HG03196 (cell line): Measurements from ENCODE around the gene ENTPD2.

Experiments
- ATAC-seq: cut with Tn5 transposase; IDR thresholded peaks from one replicate; pipeline ENCODE4 v1.9.1; 2021; ENCODE audit not compliant: unreplicated experiment

ENTPD2 gene

DNA sequence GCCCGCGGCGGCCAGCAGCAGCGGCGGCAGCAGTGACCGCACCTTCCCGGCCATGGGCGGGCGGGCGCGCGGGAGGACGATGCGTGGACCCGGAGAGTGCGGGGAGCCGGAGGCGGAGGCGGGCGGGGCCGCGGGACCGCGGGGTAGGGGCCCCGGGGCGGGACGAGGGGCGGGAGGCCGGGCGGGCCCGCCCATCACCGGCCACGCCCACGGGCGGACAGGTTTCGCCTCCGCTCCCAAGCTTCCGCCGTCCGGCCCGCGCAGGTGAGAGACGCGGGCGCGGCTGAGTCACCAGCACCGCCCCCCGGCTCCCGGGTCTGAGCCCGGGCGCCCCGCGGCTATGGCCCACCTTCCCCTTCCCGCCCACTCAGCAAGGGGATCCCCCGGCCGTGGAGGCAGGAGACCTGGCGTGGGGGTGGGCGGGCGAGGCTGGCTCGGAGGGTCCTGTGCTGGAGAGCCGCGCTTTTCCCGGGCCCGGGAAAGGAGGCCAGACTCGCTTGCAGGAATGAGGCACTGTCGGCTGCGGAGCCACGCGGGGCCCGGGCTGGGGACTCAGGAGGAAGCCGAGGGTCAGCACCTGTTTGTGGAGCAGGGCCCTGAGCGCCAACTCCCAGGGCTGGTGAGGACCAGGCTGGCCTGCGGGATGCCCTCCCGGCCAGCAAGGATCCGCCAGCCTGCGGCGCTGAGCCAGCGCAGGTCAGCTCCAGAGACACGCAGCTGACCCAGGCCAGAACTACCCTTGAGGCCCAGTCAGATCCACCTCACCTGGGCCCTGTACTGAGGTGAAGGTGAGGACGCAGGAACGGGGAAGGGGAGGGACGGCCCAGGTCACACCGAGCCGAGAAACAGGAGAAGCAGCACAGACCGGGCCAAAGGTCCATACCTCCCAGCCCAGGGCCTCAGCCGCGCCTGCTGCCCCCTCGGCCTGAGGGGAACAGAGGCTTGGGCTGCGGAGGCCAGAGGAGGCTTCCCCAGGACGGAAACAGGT lies at the start of gene ENTPD2:
Gene ENTPD2 (minus strand): TSS at position 118 of the 988 bp plus-strand sequence. CDS start 64 bp downstream, at position 54.
- no peak for ATAC-seq

DNA sequence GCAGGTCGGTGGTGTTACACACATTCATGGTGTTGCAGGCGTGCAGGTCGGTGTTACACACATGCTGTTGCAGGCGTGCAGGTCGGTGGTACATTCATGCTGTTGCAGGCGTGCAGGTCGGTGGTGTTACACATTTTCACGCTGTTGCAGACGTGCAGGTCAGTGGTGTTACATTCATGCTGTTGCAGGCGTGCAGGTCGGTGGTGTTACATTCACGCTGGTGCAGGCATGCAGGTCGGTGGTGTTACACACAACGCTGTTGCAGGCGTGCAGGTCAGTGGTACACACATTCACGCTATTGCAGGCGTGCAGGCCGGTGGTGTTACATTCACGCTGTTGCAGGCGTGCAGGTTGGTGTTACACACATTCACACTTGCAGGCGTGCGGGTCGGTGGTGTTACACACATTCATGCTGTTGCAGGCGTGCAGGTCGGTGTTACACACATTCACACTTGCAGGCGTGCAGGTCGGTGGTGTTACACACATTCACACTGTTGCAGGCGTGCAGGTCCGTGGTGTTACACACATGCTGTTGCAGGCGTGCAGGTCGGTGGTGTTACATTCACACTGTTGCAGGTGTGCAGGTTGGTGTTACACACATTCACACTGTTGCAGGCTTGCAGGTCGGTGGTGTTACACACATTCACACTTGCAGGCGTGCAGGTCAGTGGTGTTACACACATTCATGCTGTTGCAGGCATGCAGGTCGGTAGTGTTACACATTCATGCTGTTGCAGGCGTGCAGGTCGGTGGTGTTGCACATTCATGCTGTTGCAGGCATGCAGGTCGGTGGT lies 49.5 kb upstream of the ENTPD2 start:
- ATAC-seq, result no peak

DNA sequence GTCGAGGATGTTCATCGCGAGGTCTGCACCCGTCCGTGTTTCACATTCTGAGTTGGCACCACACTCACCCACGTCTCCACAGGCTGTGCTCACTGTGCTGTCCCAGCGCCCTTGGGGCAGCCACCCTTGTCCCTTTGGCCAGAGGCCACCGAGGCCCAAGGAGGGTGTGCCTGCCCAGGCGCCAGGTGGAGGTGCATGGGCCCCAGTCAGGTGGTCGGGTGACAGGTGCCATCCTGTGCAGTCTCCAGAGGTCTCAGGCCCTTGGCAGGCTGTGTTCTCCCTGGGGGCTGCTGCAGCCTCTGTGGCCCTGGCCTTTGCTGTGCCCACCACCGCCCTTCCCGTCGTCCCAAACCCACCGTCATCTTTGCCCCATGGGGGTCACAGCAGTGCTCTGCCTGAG lies 45.4 kb upstream of the ENTPD2 start:
- no peak for ATAC-seq

GRCh38 chr9:137097761-137098462 lies 44.1 kb upstream of the ENTPD2 start:
- no peak for ATAC-seq

DNA sequence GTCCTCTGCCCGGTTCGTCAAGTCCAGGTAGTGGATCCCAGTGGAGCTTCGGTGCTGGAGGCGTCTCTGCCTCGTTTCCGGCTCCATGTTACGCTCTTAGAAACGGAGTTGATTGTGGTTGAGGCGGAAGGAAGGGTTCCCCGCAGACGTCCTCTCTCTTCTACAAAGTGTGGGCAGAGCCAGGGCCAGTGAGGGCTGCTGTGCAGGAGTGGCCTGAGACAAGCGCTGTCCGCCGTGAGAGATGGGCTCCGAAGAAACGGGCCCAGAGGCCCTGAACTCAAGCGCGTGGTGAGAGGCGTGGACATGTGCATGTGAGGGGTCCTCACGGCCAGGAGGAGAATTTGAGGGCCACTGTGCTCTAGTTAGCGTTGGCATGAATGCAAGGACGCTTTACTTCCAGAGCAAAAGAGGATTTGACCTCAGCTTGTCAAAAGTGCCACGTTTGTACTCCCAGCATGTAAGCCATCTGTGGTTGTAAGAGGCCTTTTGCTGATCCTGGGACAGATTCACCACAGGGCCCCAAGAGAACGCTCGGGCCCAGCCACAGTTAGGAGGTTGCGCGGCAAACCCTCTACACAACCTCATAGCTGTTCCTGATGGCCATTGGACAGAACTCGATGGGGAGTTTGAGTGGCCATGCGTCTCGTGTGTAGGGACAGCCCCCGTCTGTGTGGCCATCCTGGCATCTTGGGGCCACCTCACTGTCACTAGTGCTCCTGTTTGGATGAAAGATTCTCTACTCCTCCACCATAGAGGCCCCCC lies 43.1 kb upstream of the ENTPD2 start:
- ATAC-seq, result no peak

DNA sequence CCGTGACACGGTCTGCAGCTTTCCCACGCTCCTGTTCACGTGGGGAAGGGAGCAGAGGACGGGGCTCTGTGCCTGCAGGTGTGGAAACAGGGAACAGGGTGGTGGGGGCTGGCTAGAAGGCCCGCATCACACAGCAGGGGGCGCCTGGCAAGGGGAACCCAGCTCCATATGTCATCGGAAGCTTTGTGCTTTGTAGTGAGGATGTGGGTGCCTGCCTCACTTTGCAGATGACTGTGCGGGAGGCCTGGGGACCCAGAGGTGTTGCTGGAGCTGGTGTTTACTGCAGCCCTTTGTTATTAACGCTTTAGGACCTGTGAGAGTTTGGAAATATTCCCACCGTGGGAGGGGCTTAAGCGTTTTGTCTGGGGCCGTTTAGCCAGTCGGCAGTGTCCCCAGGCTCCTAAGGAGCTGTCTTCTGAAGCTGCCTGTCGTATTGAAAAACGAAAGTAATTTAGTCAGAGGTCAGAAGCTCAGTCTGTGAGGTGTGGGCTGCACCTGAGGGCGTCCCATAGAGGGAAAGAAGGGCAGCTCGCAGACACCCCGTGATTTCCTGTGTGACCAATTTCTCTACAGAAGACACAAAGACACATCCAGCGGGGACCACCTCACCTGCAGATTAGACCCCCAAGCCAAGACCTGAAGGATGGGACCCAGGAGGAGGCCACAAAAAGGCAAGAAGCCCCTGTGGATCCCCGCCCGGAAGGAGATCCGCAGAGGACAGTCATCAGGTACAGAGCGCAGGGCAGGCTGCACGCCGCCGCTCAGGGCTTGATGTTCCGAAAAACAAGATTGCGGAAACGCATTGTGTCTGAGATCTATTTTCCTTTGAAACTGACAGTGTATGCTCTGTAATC lies 42.0 kb upstream of the ENTPD2 start:
- peak; percentile 79 for ATAC-seq

- ATAC-seq, result no peak
Observed at GRCh38 chr9:137089232-137089947, 35.5 kb upstream of the ENTPD2 start.

DNA sequence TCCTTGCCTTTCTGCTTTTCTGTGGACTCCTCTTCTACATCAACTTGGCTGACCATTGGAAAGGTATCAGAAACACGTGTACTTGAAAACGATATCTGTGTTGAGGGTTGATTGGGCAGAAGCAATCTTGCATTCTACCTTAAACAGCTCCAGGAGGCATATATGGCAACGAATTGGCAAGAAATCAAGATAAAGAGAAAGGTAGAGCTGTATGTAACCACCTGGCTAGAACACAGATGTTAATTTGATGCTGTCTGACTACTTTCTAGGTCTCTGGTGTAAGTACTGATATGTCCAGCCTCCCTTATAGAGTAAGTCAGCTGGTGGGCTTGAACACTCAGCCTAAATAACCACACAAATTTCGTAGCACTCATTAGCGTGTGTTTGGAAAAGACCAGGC lies 34.3 kb upstream of the ENTPD2 start:
- ATAC-seq, result no peak

DNA sequence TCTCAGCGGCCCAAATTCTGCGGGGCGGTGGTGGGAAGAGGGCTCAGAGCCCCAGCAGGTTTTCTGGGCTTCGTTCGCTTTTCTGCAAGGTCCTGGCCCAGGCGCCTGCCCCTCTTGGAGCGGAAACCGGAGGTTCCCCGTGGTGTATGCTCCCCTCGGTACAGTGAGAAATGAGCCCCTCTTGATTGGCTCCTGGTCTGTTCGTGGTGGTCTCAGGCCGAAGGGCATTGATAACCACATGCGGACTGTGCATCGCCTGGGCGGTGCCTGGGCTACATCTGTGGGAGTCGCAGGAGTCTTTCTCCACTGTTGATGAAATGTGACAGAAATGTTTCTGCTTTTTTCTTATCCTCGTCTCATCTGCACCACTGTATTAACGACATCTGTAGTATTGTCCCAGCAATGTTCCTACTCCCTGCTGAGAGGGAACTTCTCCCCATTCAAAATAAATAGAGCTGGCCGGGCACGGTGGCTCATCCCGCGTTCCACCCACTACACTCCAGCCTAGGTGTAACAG lies 33.6 kb upstream of the ENTPD2 start:
- peak; percentile 0 for ATAC-seq

DNA sequence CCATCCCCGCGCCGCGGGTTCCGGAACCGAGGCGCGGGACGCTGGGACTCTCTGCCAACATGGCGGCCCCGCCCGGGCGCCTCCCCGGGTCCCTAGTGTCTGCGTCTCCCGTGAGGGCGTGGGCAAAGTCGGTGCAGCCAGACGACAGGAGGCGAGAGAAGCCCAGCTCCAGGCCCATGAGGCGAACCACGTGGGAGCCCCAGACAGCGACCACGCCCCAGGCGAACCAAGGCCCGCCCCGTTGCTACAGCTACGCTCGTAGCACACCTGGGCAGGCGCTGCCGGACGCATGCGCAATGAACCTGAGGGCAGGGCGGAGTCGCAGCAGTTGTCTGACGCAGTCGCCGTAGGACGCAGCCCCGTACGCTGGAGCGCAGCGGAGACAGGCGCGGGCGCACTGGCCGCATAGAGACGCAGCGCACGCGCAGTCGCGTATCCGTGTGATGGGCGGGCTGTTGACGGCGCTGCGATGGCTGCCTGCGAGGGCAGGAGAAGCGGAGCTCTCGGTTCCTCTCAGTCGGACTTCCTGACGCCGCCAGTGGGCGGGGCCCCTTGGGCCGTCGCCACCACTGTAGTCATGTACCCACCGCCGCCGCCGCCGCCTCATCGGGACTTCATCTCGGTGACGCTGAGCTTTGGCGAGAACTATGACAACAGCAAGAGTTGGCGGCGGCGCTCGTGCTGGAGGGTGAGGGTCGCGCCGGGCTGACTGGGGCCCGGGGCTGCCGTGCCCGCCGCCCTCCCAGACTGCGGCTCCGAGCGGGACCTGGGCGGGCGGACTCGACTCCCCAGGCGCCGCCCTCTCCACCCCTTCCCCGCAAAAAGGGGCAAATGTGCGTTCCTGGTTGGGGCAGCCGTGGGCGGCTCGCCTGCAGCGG lies 32.9 kb upstream of the ENTPD2 start, which contains the start of gene MAN1B1:
Gene MAN1B1 (plus strand): TSS at position 455 of the 878 bp plus-strand sequence. CDS start 15 bp downstream, at position 470.
- ATAC-seq, result peak; percentile 71

DNA sequence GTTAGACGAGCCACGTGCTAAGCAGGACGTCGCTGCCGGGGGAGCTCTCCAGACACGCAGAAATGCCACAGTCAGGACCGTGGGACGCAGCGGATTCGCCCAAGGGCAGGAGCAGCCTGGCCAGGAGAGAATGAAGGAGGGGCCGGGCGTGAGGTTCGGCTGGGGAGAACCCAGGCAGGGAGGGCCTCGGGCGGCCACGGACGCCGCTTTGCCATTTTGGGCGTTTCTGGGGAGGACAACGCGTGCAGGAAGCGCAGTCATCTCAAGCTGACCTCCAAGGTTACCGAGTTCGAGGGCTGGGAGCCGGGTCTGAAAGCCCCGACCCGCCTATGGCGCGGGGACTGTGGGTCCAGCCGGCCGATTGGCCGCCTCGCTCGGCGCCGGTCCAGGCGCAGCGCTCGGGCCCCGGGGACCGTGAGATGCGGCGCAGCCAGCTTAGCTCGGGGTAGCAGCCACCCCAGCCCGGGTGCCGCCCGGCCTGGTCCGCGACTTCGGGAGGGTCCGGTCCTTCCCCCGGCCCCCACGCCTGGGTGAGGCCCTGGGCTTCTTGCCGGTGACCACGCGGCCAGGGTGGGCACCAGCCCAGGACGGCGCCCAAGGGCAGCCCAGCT lies 32.2 kb upstream of the ENTPD2 start:
- peak; percentile 6 for ATAC-seq

GRCh38 chr9:137084526-137084925 lies 30.7 kb upstream of the ENTPD2 start:
- ATAC-seq, result no peak

GRCh38 chr9:137083394-137084004 lies 29.6 kb upstream of the ENTPD2 start:
- ATAC-seq, result no peak

DNA sequence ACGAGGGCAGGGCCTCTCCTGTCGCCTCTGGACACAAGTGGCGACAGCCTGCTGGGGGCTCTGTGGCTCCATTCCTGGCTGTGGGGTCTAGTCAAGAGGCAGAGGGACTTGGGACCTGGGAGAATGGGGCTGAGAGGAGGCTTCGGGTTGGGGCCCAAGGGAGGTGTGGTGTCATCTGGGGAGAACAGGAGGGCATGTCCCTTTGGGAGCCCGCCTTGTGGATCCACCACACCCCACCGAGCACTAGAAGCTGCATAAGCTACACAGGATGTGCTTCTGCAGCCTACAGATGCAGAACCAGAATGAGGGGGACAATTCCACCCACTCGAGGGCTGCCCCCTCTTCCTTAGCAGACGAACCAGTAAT lies 29.0 kb upstream of the ENTPD2 start:
- no peak for ATAC-seq

- no peak for ATAC-seq
Observed at GRCh38 chr9:137082222-137082924, 28.5 kb upstream of the ENTPD2 start.
